GM19452 (cell line): ENCODE data around the gene CNR2.
"Not testable (repeated sequence)": the region's sequence is repeated elsewhere in the genome, so short reads cannot be mapped to it uniquely, and the experiment has no call there.

ENCODE experiments used
- ATAC-seq: cut with Tn5 transposase; IDR thresholded peaks from one replicate; pipeline ENCODE4 v1.9.1; 2021; ENCODE audit not compliant: unreplicated experiment

CNR2 gene

DNA sequence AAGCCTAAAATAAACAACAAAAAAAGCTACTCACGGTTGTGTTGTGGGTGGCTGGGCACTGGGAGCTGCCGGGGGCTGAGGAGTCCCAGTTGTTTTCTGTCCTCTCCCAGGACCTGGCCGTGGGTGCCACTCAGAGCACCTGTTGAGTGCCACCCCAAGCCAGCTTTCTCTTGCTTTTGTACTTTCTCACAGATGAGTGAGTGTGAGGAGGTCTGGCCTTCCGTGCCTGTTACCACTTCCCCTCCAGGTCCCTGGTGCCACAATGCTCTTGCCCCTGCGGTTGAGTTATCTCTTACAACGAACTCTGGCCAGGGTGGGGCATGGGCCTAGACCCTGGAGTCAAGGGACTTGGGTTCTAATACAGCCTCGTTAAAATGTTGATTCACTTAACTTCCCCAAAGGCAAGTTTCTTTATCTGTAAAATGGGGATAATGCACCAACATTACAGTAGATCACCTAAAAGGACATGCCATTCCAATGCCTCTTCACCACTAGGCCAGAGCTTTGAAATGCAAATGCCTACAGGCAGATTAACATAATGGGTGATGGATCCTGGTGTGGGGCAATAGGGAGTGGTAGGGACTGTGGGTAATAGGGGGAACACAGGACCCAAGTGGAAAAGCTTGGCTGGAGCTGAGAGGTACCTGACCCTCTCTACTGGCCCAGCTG is at the start of gene CNR2:
TSS of gene CNR2 (minus strand) at position 151 of the 669 bp plus-strand sequence. CDS start 37,745 bp downstream, outside the sequence.
- no peak for ATAC-seq

DNA sequence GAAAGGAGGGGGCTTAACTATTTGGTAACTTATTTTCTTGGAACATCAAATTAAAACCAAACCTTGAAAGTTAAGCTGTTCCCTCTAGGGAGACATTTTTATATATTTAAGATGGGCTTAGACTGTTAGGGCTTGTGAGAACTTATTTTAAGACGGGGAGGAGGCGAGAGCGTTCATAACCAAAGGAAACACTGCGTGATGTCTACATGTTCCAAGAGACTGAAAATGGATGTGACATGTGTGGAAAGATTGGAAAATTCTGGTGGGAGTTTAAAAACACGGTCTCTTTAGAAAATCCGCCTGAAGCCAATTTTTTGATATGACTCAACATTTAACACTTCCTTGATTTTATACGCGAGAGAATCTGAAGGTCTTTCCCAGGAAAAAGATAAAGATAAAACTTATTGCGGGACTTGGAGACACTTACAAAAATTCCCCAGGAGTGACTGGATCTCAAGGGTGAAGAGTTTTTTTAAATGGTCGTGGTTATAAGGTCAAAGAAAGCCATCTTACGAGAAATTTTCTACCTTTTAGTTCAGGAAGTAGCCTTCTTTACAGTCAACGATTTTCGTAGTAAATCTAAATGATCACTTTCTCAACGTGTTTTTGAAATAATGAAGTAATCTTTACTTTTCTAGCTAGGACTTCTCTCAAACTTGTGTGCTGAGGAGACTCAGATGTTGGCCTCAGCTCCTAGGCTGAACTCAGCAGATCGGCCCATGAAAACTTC is 47.3 kb upstream of the CNR2 start:
- no peak for ATAC-seq

DNA sequence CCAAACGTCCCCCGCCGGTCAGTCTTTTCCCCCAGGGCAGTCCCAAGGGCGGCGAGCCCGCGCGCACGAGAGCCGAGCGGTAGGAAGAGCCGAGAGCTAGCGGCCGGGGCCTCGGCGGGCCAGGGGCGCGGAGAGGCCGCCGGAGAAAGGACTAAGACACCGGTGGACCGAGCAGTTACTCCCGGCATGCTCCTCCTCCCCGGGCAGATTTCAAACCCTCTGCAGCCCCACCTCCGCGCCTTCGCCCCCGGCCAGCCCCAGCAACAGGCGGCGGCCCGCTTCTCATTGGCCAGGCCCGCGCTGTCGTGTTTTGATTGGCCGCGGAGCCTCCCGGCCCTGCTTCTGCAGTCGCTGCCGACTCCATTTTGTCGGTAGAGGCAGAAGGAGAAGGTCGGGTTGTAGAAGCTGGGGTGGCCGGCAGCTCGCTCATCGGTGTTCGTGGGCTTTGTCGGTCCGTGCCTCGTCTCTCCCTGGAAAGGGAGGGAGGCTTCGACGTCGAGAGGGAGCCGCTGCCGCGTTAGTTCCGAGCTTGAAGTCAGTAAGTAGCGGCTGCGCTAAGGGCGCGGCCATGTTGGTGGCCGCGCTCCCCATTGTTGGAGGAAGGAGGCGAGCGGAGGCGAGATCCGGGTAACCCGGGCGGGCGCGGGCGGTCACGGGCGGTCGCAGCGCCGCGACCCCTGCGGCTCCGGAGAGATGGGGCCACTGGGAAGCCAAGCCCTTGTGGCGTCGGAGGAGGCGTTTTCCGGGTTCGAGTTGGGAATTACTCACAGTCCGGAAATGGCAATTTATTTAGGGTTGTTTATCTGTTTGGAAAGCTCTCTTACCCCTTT is 46.5 kb upstream of the CNR2 start, which contains the start of gene PNRC2:
TSS of gene PNRC2 (plus strand) at position 368 of the 830 bp plus-strand sequence. CDS start 1,630 bp downstream, outside the sequence.
- peak; percentile 69 for ATAC-seq

DNA sequence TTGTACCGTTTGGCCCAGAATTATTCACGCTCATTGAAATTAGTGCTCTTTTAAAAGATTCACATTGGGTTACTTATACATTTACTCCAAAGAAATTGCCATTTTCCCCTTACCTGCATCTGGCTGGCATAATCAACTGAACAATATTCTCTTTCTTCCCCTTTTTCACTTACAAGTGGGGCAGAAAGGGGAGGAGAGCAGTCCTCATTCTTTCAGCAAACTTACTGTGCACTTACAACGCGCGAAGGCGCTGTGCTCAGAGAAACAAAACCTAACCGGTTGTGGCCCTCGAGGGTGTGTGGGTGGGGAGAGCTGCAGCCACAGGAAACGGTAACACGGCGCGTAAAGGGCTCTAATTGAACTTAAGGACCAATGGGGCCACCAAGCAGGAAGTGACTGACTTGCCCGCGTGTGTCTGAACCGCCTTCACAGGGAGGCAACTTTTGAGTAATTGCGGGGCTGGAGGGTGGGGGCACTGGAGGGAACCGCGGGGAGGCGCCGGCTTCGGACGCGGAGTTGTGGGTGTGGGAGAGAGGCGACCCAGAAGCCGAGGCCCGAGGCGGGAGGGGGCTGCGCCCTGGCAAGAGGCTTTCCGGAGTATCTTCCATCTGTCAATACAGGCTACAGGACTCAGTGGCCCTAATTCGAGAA is 45.8 kb upstream of the CNR2 start:
- ATAC-seq = peak; percentile 61

DNA sequence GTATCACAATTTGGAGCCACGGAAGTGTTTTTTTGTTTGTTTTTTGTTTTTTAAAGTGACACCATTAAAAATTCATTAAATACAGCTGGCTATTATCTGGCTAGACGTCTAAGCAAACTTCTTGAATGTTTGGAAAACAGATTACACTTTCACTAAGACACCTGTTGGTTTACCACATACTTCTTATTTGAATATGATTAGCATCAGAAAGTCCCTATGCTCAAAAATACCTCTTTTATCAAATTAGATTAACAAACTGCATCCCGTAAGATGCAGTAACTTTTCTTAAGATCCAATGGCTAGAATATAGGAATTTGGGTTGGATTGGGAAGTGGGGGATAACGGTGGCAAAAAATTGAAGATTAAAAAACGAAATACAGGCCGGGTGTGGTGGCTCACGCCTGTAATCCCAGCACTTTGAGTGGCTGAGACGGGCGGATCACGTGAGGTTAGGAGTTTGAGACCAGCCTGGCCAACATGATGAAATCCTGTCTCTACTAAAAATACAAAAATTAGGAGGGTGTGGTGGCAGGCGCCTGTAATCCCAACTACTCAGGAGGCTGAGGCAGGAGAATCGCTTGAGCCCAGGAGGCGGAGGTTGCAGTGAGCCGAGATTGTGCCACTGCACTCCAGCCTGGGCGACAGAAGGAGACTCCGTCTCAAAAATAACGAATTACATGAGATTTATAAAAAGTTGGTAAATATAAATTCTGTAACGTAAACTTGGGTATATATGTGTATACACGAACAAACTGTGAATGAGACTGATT is 45.1 kb upstream of the CNR2 start:
- not testable (repeated sequence) for ATAC-seq

DNA sequence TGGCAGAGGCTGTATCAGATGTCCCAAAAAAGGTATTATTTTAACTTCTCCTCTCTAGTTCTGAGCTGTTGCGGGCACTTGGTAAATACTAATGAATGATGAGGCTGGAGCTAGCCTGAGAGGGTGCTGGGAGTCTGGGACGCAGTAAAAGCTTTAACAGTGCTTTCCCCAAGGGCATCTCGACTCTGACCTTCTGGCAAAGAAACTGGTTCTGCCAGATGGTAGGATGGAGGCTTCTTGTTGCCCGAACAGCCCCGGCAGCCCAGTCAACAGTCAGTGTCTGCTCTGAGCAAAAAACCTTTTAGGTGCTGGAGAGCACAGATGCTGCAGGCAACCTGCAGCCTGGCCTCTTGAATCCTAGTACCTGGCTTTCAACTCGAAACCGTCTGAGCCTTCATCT is 43.9 kb upstream of the CNR2 start:
- ATAC-seq = no peak

DNA sequence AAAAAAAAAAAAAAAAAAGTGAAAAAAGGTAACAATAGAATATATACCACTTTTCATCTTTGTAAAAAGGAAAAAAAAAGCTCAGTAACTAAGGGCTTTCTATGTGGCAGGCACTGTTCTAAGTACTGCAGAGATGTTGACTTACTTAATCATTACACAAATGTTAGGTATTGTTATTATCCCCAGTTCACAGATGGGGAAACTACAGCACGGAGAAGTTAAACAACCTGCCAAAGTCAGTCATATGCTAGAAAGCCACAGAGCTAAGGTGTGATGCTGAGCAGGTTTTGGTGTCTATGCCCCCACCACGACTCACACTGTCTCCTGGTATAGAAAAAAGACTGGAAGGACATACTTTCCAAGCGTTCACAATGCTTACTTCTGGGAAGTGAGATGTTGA is 39.9 kb upstream of the CNR2 start:
- ATAC-seq = no peak

DNA sequence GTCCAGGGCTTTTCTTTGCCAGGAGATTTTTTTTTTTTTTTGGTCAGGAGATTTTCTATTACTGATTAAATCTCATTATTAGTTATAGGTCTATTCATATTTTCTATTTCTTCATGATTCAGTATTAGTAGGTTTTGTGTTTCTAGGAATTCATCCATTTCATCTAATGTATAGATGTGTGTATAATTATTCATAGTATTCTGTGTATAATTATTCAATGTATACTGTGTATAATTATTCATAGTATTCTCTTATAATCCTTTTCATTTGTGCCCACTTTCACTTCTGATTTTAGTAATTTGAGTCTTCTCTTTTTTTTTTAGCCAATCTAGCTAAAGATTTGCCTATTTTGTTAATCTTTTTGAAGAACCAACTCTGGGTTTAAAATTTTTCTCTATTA is 34.2 kb upstream of the CNR2 start:
- no peak for ATAC-seq

DNA sequence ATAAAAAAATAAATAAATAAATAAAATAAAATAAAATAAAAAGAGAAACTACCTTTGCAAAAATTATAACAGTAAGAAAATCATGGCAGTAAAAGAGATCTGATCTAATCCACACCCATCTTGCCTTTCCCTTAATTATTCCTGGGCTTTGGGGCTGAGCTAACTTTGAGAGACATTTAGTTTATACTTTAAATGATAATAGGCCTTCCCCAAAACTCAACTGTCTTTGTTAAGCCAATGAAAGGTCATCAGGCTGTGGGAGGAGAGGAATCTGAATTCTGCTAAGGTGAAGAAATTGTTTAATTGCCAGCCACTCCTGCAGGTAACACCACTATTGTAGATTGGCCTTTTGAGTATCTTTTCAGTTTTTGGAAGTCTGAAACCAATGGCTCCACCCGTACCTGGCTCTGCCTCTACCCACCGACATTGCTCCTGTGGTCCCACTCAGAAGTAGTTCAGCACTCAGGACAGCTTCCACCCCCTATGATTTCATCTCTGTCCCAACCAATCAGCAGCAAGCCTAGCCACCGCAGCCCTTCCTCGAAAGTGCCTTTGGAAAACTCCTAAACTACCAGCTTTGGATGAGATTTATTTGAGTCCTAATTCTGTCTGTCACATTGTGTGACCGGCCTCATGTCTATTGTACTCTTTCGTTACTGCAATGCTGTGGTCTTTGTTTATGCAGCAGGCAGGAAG is 23.5 kb upstream of the CNR2 start:
- no peak for ATAC-seq

DNA sequence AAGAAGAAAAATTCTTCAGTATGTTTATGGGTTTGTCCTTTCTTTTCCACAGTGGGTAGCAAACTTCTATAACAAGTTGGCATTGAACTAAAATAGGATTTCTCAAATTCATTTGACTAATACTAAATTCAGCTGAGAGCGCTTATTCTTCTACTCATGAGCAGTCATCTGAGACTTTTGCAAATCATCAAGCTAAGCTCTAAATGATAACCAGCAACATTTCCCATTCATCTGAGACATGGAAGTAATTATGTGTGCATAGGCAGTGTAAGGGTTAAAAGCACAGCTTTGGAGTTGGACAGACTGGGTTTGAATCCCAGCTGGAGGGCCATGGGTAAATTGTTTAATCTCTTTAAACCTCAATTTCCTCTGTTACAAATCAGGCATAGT is 18.3 kb upstream of the CNR2 start:
- ATAC-seq = no peak

DNA sequence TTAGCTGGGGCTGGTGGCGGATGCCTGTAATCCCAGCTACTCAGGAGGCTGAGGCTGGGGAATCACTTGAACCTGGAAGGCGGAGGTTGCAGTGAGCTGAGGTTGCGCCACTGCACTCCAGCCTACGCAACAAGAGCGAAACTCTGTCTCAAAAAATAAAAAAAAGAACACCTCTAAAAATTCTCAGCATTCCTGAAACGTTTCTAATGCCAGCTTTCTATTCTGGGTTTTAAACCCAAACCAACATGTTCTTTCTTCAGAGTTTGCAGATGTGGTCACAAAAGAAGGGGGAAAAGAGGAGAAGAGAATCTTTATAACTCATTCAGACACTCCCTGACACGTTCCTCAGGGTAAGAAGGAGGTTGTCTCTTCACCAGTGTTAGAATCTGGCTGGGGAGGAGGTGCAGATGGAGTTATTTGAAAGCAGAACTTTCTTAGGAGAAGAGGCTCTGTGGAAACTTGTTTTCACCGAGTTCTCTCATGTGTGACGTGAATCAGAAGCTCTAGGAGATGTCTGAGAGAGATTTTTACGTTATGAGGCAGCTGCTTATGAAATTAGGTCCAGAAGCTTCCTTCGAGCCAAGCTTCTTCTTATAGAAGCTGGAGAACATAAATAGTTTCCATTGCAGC is 17.8 kb upstream of the CNR2 start:
- no peak for ATAC-seq

DNA sequence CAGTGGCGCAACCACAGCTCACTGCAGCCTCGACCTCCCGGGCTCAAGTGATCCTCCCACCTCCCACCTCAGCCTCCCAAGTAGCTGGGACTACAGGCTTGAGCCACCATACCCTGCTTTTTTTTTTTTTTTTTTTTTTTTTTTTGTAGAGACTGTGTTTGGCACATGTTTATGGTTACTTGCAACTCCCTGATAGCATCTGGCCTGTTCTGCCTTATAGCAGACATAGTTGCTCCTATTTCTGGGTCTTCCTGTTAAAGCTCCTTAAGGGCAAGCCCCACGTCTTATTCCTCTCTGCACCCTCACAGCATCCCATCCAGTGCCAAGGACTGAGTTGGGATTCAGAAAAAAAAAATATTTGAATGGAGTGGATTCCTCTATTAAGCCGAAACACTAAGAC is 17.1 kb upstream of the CNR2 start:
- no peak for ATAC-seq

DNA sequence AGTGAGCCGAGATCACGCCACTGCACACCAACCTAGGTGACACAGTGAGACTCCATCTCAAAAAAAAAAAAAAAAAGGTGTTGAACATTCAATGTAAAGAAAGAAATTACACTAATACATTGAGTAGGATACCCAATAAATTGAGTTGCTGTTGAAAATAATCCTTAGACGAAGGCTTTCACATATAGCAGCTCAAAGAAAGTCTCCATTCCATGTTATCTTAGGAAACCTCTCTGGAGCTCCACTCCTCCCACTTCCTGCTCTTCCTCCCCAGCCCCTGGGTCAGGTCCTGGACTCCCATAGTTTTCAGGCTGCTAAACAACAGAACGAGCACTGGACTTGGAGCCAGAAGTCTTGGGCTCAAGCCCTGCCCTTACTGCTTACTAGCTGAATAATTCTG is 15.6 kb upstream of the CNR2 start:
- ATAC-seq = no peak

DNA sequence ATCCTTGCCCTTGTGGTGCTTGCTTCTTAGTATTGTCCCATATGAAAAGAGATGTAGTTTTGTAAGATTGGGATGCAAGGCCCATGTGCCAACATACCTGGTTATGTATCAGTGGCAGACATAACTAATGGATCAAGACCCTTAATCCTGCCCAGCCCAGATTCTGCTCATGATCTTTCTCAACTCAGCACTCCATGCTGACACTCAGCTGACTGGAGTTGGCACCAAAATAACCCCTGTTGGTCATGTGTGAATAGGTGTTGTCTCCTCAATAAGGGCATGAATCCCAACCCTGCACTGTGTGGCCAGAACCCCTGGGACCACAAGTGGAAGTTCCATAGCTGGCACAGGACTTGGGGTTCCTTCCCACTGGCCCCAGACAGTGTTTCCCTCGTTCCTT is 13.9 kb upstream of the CNR2 start:
- no peak for ATAC-seq

DNA sequence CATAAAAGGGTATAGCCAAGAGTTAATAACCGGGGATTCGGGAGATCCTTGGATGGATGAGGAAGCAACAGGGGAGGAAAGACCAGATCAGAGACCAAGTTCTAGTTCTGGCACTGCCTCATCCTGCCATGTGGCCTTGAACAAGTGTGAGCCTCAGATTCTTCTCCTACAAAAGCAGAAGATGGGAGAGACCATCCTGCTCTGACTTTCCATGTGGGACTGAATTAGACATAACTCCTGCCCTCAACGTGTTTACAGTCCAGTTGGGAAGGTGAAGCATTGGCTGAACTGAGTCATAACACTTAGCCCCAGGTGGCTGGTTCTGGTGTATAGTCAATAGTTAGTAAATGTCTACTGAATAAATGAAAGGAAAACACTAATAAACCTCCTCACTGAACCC is 12.1 kb upstream of the CNR2 start:
- no peak for ATAC-seq

DNA sequence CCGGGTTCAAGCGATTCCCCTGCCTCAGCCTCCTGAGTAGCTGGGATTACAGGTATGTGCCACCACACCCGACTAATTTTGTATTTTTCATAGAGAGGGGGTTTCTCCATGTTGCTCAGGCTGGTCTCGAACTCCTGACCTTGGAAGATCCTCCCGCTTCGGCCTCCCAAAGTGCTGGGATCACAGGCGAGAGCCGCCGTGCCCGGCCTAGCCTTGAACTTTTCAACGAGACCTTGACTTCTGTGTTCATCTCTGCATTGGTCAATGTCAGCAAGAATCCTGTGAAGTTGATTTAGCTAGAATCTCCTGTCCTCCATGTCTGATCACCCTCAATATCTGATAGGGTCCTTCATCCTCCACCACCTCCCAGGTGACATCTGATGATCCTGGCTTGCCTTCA is 11.4 kb upstream of the CNR2 start:
- no peak for ATAC-seq

DNA sequence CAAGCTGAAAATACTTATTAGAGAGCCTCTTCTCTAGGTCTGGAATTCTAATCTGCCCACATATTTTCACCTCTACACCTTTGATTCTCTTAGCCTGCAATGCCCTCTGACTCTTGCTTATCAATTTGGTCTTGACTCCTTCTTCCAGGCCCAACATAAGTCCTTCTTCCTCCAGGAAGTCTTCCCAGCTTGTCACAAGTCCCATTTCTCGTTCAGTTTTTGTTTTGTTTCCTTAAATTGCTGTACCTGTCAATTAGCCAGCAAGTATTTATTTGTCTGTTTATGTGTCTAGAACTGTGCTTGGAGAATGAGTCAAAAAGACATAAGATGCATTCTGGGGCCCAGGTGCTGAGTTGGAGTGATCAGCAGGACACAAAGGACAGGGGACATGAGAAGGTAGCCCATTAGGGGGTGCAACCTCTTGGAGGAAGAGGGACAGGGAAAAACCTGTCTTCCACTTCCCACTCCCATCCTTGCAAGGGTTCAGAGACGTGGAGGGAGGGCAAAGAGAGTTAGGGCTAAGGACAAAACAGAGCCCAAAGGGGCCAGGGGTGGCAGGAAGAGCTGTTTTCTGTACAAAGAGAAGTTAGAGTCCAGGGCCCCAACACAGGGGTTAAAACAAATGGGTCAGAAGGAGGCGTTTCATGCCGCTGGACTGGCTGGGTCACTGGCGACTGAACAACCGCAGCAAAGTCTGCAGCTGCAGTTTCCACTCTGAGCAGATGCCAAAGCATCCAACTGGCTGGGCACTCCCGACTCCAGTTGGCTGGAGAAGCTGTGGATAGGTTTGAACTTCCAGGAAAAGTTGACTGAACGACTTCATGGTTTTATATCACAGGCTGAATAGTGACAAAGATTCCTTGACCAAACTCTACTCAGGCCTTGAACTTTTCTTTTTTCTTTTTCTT is 10.7 kb upstream of the CNR2 start:
- no peak for ATAC-seq

DNA sequence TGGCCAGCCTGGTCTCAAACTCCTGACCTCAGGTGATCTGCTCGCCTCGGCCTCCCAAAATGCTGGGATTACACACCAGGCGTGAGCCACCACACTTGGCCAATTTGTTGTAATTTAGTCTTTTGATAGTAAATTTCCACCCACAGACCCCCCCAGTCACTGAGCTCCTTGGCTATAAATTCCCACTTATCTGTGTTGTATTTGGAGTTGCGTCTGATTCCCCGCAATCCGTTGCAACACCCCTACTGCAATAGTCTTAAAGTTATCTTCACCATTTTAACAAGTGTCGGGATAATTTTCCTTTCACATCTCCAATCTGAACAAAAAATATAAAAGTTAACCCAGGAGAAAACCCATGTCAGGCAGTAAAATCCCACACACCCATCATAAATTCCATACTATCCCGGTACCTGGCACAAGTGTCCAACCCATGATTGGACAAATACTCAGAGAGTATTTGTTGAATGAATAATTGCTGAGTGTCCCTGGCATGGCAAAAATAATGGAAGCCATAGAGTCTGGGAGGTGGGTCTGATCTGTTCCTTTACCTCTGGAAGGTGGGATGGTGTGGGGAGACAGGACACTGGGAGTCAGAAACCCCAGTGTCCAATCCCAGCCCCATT is 9.3 kb upstream of the CNR2 start:
- no peak for ATAC-seq
